ENCODE data around the gene REN. TPM values are rescaled to one million over a fixed set of nuclear protein-coding genes. Genes with fewer than 3 reads are reported as not detected.

The REN gene
- total RNA-seq, 2 donors from 2014 or later, result not detected

GRCh38 chr1:204170494-204171155, 4.5 kb upstream of the REN start:
- Mint-ChIP-seq H3K27ac (no peak overlapping the region), H3K9me3 (peaks cover 21 to 26% of the 10 kb centered on the region in 2 donors), H3K36me3 (peaks cover 15 to 21% of the 10 kb centered on the region in 2 donors)
- ATAC-seq, result no peak
- DNase-seq (ENCODE audit: low spot score in 2 of 2), result no peak

- Mint-ChIP-seq H3K9me3 (peaks cover 21 to 26% of the 10 kb centered on the region in 2 donors), H3K27ac (no peak overlapping the region), H3K36me3 (peaks cover 15 to 21% of the 10 kb centered on the region in 2 donors)
- DNase-seq (ENCODE audit: low spot score in 2 of 2) (no peak), ATAC-seq (no peak)
These were observed 3.7 kb upstream of the REN start for GRCh38 chr1:204169858-204170257.

GRCh38 chr1:204167730-204168129, 1.6 kb upstream of the REN start:
- ATAC-seq (no peak), DNase-seq (ENCODE audit: low spot score in 2 of 2) (no peak)
- H3K9me3 Mint-ChIP-seq, result peaks cover 20 to 21% of the 10 kb centered on the region in 2 donors
- H3K36me3 Mint-ChIP-seq, result peaks cover 10 to 21% of the 10 kb centered on the region in 2 donors
- H3K27ac Mint-ChIP-seq, result no peak overlapping the region

GRCh38 chr1:204162494-204163074, 3.6 kb downstream of the REN start:
- peaks cover 3 to 4% of the 10 kb centered on the region in 2 donors for H3K36me3 Mint-ChIP-seq
- DNase-seq (ENCODE audit: low spot score in 2 of 2) (peak; percentile 77 to 85), ATAC-seq (peak; percentile 94 to 96)
- no peak overlapping the region for H3K27ac Mint-ChIP-seq
- peaks cover 4% of the 10 kb centered on the region in 2 donors for H3K9me3 Mint-ChIP-seq

- DNase-seq (ENCODE audit: low spot score in 2 of 2) (no peak), ATAC-seq (no peak)
- H3K27ac Mint-ChIP-seq, result no peak overlapping the region
- H3K9me3 Mint-ChIP-seq, result no peaks in the 10 kb centered on the region
- H3K36me3 Mint-ChIP-seq, result no peaks in the 10 kb centered on the region
These were observed 4.3 kb downstream of the REN start for GRCh38 chr1:204161609-204162493.

- no peaks in the 10 kb centered on the region for H3K9me3 Mint-ChIP-seq
- H3K36me3 Mint-ChIP-seq, result no peaks in the 10 kb centered on the region
- DNase-seq (ENCODE audit: low spot score in 2 of 2) (no peak), ATAC-seq (no peak)
- H3K27ac Mint-ChIP-seq, result peak overlapping the region; percentile 13 to 31
These were observed 8.2 kb downstream of the REN start for GRCh38 chr1:204157962-204158361.

- no peak for ATAC-seq
- Mint-ChIP-seq H3K9me3 (no peaks in the 10 kb centered on the region), H3K36me3 (no peaks in the 10 kb centered on the region), H3K27ac (peak overlapping the region in 1 of 2 donors; percentile 66)
- no peak for DNase-seq (ENCODE audit: low spot score in 2 of 2)
These were observed 10.3 kb downstream of the REN start for GRCh38 chr1:204155881-204156280.

GRCh38 chr1:204154568-204155255, 11.4 kb downstream of the REN start:
- Mint-ChIP-seq H3K27ac (no peak overlapping the region), H3K9me3 (no peaks in the 10 kb centered on the region), H3K36me3 (no peaks in the 10 kb centered on the region)
- ATAC-seq (no peak), DNase-seq (ENCODE audit: low spot score in 2 of 2) (no peak)

- H3K27ac Mint-ChIP-seq, result no peak overlapping the region
- no peaks in the 10 kb centered on the region for H3K36me3 Mint-ChIP-seq
- ATAC-seq (no peak), DNase-seq (ENCODE audit: low spot score in 2 of 2) (no peak)
- no peaks in the 10 kb centered on the region for H3K9me3 Mint-ChIP-seq
These were observed 12.5 kb downstream of the REN start for GRCh38 chr1:204153667-204154066.

GRCh38 chr1:204152310-204153044, 13.7 kb downstream of the REN start:
- no peak for DNase-seq (ENCODE audit: low spot score in 2 of 2)
- ATAC-seq, result peak in 1 of 2 donors; percentile 15
- Mint-ChIP-seq H3K36me3 (no peaks in the 10 kb centered on the region), H3K9me3 (no peaks in the 10 kb centered on the region), H3K27ac (no peak overlapping the region)

GRCh38 chr1:204151552-204152309, 14.4 kb downstream of the REN start, which contains the start of gene ETNK2:
Gene ETNK2 (minus strand): TSS chr1:204152044. CDS start chr1:204151852, 192 bp downstream.
- Mint-ChIP-seq H3K27ac (no peak within 1 kb of the TSS), H3K36me3 (no peaks in the 10 kb centered on the region), H3K9me3 (no peaks in the 10 kb centered on the region)
- ATAC-seq (peak; percentile 68 to 84), DNase-seq (ENCODE audit: low spot score in 2 of 2) (peak in 1 of 2 donors; percentile 51)

GRCh38 chr1:204150702-204151551, 15.2 kb downstream of the REN start:
- DNase-seq (ENCODE audit: low spot score in 2 of 2) (no peak), ATAC-seq (peak; percentile 8 to 16)
- no peak overlapping the region for H3K27ac Mint-ChIP-seq
- no peaks in the 10 kb centered on the region for H3K9me3 Mint-ChIP-seq
- no peaks in the 10 kb centered on the region for H3K36me3 Mint-ChIP-seq

- Mint-ChIP-seq H3K36me3 (no peaks in the 10 kb centered on the region), H3K9me3 (no peaks in the 10 kb centered on the region), H3K27ac (no peak overlapping the region)
- no peak for DNase-seq (ENCODE audit: low spot score in 2 of 2)
- no peak for ATAC-seq
These were observed 16.2 kb downstream of the REN start for GRCh38 chr1:204149635-204150565.

GRCh38 chr1:204149107-204149506, 17.0 kb downstream of the REN start:
- Mint-ChIP-seq H3K36me3 (no peaks in the 10 kb centered on the region), H3K27ac (no peak overlapping the region), H3K9me3 (no peaks in the 10 kb centered on the region)
- DNase-seq (ENCODE audit: low spot score in 2 of 2) (no peak), ATAC-seq (no peak)
